Endodermal cell (in vitro differentiated cells): ENCODE results near the gene UCHL3. TPM values are rescaled to one million over a fixed set of nuclear protein-coding genes. Genes with fewer than 3 reads are reported as not detected.

Experiments used
- DNase-seq: peaks from one replicate; pipeline ENCODE4 v3.0.0-alpha.2; 2017
- H3K27ac ChIP-seq: 2 replicates; pipeline ENCODE4 v1.5.1; 2013; ENCODE audit warnings: mild to moderate bottlenecking, low read depth, low read length, moderate library complexity
- H3K27me3 ChIP-seq: 2 replicates; pipeline ENCODE4 v1.6.1; 2013; ENCODE audit warnings: mild to moderate bottlenecking, low read length, moderate library complexity; ENCODE audit not compliant: insufficient read depth, control insufficient read depth, poor library complexity, severe bottlenecking
- H3K36me3 ChIP-seq: 2 replicates; pipeline ENCODE4 v1.7.0; 2013; ENCODE audit warnings: mild to moderate bottlenecking, low read length, moderate library complexity; ENCODE audit not compliant: control insufficient read depth, insufficient read depth
- H3K4me1 ChIP-seq: one replicate; pipeline ENCODE4 v1.7.0; 2013; ENCODE audit warnings: low read length; ENCODE audit not compliant: control insufficient read depth, insufficient read depth
- H3K4me3 ChIP-seq: 2 replicates; pipeline ENCODE4 v1.5.1; 2013; ENCODE audit warnings: mild to moderate bottlenecking, low read length, moderate library complexity
- H3K9ac ChIP-seq: 2 replicates; pipeline ENCODE4 v1.6.1; 2013; ENCODE audit warnings: mild to moderate bottlenecking, low read length, moderate library complexity; ENCODE audit not compliant: poor library complexity, severe bottlenecking; ENCODE audit errors: extremely low read depth
- H3K9me3 ChIP-seq: 2 replicates; pipeline ENCODE4 v1.6.1; 2013; ENCODE audit warnings: mild to moderate bottlenecking, low read length, moderate library complexity; ENCODE audit not compliant: control insufficient read depth
- H3K27ac Mint-ChIP-seq: 2 replicates; pipeline ENCODE4 v1.8.0; 2020; ENCODE audit warnings: mixed read lengths
- H3K27me3 Mint-ChIP-seq: 2 replicates; pipeline ENCODE4 v1.8.0; 2021; ENCODE audit warnings: mild to moderate bottlenecking, mixed read lengths; ENCODE audit not compliant: insufficient read depth
- H3K36me3 Mint-ChIP-seq: 2 replicates; pipeline ENCODE4 v1.8.0; 2020; ENCODE audit warnings: low read depth, mixed read lengths
- H3K4me1 Mint-ChIP-seq: 2 replicates; pipeline ENCODE4 v1.8.0; 2020; ENCODE audit warnings: mixed read lengths
- H3K4me3 Mint-ChIP-seq: 2 replicates; pipeline ENCODE4 v1.8.0; 2020; ENCODE audit warnings: mild to moderate bottlenecking, moderate library complexity, mixed read lengths
- H3K9me3 Mint-ChIP-seq: 2 replicates; pipeline ENCODE4 v1.8.0; 2020; ENCODE audit warnings: mild to moderate bottlenecking, mixed read lengths
- WGBS, 2 experiments: methylation state at CpG; one replicate each; pipeline versions ENCODE4 v1.1.5 to v1.1.7; 2013; ENCODE audit warnings: missing lambda C conversion rate in 2 of 2, mixed read lengths in 1 of 2; ENCODE audit not compliant: insufficient coverage in 1 of 2, insufficient read length in 1 of 2; 5-methylcytosine and 5-hydroxymethylcytosine counted together
- total RNA-seq, 2 donors: library from RNA; stranded (reverse); fragmentation: NEBNext Ultra II Directional in 1 of 2; extraction: Animal tissue kit (Norgen Biotek cat#: 25700) in 1 of 2; gene quantifications; 2 replicates in 1 of 2; 3 replicates in 1 of 2; pipeline ENCODE4 v1.2.1, GENCODE V29; 2021
- TF ChIP-seq, protein P1 (sequence below): fragments of 200-600 bp; sonication (generic); conservative IDR thresholded peaks from 2 replicates; pipeline ENCODE4 v1.5.0; 2021; ENCODE audit warnings: antibody characterized with exemption, mild to moderate bottlenecking

UCHL3 gene
- total RNA-seq, 2 donors from 2014 or later: 27.6 to 30.6 TPM

DNA sequence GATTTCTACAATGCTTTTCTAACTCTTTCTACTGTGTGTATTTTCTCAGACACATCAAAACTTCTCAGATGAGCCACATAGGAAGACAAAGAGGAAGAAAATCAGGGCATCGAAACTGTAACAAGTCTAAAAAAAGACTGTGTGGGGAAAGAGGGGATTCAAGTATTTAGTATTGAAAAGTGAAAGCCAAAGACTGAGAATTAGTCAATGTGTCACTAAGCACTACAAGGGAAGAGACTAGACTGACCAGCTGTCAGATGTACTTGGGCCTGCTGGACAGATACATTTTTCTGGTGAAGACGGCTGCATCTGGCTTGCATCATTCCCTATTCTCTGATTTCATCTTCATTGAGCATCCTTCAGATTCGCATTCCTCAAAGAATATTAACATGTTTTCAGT, 37.3 kb upstream of the UCHL3 start:
- Mint-ChIP-seq H3K27me3 (peaks cover 5% of the 10 kb centered on the region), H3K27ac (no peak overlapping the region), H3K4me3 (no peak overlapping the region), H3K4me1 (no peaks in the 10 kb centered on the region), H3K9me3 (no peaks in the 10 kb centered on the region), H3K36me3 (no peaks in the 10 kb centered on the region)
- Histone ChIP-seq H3K36me3 (no peaks in the 10 kb centered on the region), H3K9me3 (no peaks in the 10 kb centered on the region), H3K27me3 (no peaks in the 10 kb centered on the region), H3K9ac (no peak overlapping the region), H3K4me3 (no peak overlapping the region), H3K27ac (no peak overlapping the region), H3K4me1 (no peaks in the 10 kb centered on the region)
- DNase-seq: no peak
- TF ChIP-seq, protein P1, sequence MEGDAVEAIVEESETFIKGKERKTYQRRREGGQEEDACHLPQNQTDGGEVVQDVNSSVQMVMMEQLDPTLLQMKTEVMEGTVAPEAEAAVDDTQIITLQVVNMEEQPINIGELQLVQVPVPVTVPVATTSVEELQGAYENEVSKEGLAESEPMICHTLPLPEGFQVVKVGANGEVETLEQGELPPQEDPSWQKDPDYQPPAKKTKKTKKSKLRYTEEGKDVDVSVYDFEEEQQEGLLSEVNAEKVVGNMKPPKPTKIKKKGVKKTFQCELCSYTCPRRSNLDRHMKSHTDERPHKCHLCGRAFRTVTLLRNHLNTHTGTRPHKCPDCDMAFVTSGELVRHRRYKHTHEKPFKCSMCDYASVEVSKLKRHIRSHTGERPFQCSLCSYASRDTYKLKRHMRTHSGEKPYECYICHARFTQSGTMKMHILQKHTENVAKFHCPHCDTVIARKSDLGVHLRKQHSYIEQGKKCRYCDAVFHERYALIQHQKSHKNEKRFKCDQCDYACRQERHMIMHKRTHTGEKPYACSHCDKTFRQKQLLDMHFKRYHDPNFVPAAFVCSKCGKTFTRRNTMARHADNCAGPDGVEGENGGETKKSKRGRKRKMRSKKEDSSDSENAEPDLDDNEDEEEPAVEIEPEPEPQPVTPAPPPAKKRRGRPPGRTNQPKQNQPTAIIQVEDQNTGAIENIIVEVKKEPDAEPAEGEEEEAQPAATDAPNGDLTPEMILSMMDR: no peak
- WGBS, 2 experiments: 93 to 100% methylated on average over 1 to 2 of the region's 3 CpGs

DNA sequence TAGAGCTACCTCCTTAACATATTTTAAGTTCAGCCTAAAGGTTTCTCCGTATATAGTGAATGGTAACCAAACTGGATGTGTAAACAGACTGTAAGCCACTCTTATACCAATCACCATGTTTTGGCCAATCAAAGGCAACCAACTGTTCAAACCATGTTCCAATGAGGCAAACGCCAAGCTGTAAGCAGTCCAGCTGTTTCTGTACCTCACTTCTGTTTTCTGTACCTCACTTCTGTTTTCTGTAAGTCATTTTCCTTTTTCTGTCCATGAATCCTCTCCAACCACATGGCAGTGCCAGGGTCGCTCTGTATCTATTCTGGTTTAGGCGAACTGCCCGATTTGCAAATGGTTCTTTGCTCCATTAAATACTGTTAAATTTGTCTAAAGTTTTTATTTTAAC, 36.3 kb upstream of the UCHL3 start:
- Mint-ChIP-seq H3K27me3 (peaks cover 5% of the 10 kb centered on the region), H3K36me3 (no peaks in the 10 kb centered on the region), H3K4me1 (no peaks in the 10 kb centered on the region), H3K27ac (no peak overlapping the region), H3K9me3 (peaks cover 6% of the 10 kb centered on the region), H3K4me3 (no peak overlapping the region)
- TF ChIP-seq, protein P1: no peak
- H3K9ac ChIP-seq: no peak overlapping the region
- H3K36me3 ChIP-seq: no peaks in the 10 kb centered on the region
- no peak overlapping the region for H3K4me3 ChIP-seq
- no peaks in the 10 kb centered on the region for H3K9me3 ChIP-seq
- no peaks in the 10 kb centered on the region for H3K27me3 ChIP-seq
- 90 to 95% methylated on average over 1 to 5 of the region's 5 CpGs for WGBS, 2 experiments
- no peak overlapping the region for H3K27ac ChIP-seq
- no peaks in the 10 kb centered on the region for H3K4me1 ChIP-seq
- DNase-seq: no peak

DNA sequence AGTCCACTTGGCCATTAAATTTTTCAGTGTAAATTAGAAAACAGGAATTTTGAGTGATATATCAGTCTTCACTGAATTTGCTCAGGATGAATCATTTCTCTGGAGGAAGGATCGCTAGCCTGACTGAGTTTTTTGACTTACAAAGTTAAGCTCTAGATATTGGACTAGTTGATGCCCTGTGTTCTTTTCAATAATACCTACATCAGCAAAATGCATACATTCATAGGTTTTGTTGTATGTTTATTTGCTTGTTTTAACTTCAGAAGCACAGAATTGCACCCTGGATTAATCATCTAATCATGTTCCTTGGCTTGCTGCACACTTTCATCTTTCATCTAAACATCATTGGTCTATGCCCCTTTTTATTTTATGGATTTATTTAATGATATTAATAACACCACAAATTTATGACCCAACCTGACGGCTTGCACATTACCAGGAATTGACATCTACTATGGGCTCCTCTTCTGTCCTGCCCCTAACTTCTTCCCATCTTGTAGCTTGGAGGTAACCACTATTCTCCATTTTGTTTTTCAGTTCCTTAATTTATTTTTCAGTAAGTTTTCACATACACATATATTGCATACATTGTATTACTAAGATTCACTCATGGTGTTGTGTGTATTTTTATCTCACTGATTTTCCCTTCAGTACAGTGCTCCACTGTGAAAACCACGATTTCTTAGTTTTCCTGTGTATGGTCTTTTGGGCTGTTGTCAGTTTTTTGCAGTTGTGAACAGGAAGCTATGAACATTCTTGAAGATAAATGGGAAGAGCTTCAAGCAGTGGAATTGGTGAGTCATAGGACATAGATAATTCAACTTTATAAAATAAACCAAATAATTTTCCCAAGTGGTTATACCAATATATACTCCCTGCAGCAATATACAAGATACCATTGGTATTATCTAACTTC, 35.3 kb upstream of the UCHL3 start:
- Mint-ChIP-seq H3K4me3 (no peak overlapping the region), H3K9me3 (peaks cover 12% of the 10 kb centered on the region), H3K27ac (no peak overlapping the region), H3K4me1 (no peaks in the 10 kb centered on the region), H3K27me3 (peaks cover 5% of the 10 kb centered on the region), H3K36me3 (no peaks in the 10 kb centered on the region)
- no peak for DNase-seq
- H3K9me3 ChIP-seq: no peaks in the 10 kb centered on the region
- TF ChIP-seq, protein P1: no peak
- H3K9ac ChIP-seq: no peak overlapping the region
- H3K4me3 ChIP-seq: no peak overlapping the region
- no peaks in the 10 kb centered on the region for H3K27me3 ChIP-seq
- WGBS, 2 experiments: 91 to 100% methylated on average over 1 to 3 of the region's 3 CpGs
- no peak overlapping the region for H3K27ac ChIP-seq
- H3K36me3 ChIP-seq: no peaks in the 10 kb centered on the region
- no peaks in the 10 kb centered on the region for H3K4me1 ChIP-seq
